Measurements from ENCODE around the gene CELF2.

DNA sequence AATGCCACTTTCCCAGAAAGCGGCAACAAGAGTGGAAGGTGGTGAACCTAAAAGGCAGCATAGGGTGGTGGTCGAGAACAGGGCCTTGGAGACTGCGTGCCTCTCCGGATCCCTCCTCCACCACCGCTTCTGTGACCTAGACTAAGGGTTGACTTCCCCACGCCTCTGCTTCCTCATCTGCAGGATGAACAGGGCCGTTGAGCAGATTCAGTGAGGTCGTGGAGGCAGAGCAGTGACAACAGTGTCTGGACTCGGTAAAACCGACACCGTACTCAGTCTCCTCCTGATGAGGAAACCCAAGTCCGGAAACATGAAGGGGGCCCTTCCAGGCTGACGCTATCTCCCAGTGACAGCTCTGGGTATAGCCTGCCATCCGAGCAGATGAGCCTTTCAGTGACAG is 162.6 kb downstream of the CELF2 start:
- no peak for TF ChIP-seq CTCF (conservative IDR thresholded peaks at IDR 0.05)
- no peak for TF ChIP-seq ZFX (IDR thresholded peaks at IDR 0.05)
